ENCODE measurements around the gene KCNAB2.

KCNAB2 gene

DNA sequence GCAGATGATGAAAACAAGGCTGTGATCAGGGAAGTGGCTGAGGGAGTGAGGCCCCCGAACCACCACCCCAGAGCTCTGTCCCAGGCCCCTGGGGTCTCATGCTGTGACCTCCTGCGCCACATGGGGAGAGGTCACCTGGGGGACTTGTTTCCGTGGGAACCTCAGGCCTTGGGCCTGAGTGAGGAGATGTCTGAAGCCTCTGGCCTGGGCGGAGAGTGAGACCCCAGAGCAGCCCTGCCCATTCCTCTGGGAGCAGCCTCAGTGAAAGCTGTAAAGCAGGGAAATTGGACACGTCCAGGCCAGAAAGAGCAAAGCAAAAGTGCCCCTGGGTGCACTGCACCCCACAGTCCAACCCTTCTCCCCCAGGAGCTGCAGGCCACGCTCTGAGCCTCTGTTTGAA lies 37.0 kb upstream of the KCNAB2 start:
- Histone ChIP-seq H3K27me3 (replicated peaks; ENCODE audit: control insufficient read depth, insufficient read depth, low read length) (no peaks in the 10 kb centered on the region), H3K4me3 (replicated peaks; ENCODE audit: low read depth, low read length) (no peak overlapping the region), H3K36me3 (ENCODE audit: control insufficient read depth, insufficient read depth, low read length) (peaks cover 7% of the 10 kb centered on the region)
- TF ChIP-seq, protein P1, sequence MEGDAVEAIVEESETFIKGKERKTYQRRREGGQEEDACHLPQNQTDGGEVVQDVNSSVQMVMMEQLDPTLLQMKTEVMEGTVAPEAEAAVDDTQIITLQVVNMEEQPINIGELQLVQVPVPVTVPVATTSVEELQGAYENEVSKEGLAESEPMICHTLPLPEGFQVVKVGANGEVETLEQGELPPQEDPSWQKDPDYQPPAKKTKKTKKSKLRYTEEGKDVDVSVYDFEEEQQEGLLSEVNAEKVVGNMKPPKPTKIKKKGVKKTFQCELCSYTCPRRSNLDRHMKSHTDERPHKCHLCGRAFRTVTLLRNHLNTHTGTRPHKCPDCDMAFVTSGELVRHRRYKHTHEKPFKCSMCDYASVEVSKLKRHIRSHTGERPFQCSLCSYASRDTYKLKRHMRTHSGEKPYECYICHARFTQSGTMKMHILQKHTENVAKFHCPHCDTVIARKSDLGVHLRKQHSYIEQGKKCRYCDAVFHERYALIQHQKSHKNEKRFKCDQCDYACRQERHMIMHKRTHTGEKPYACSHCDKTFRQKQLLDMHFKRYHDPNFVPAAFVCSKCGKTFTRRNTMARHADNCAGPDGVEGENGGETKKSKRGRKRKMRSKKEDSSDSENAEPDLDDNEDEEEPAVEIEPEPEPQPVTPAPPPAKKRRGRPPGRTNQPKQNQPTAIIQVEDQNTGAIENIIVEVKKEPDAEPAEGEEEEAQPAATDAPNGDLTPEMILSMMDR (IDR thresholded peaks at IDR 0.05; ENCODE audit: insufficient read depth, low read length, poor library complexity, severe bottlenecking), result no peak
- no peak for DNase-seq (ENCODE audit: extremely low read depth, insufficient read length)

DNA sequence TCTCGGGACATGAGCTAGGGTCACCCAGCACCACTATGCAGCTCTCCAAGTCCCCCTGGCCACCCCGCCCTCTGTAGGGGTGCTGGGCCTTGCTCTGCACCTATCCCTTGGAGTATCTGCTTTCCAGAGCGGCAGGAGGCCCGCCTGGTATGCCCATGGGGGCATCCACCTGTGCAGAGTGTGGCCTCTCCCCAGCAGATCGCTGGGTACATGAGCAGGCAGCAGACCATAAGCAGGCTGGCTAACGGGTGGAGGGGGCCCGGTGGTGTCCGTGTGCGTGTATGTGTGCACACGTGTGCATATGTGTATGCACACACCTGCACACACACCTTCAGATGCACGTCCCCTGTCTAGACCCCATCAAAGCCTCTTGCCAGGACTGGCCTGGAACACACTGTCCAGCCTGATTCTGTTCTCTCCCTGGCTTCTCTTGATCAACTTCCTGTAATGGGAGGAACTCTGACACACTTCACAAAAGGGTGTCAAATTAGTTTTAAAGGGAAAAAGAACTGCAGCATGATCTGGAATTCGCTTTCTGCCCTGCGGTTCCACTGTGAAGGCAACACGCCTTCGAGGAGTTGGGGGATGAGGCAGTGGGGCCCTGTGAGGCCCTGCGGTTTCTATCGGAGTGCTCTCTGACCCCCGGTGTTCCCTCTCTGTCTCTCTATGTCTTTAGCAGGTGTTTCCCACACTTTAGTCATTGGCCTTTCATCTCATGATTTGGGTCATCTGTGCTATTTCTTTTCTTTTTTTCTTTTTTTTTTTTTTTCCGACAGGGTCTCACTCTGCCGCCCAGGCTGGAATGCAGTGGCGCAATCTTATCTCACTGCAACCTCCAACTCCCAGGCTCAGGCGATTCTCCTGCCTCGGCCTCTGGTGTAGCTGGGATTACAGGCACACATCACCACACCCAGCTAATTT lies 36.3 kb upstream of the KCNAB2 start:
- Histone ChIP-seq H3K27me3 (replicated peaks; ENCODE audit: control insufficient read depth, insufficient read depth, low read length) (no peaks in the 10 kb centered on the region), H3K36me3 (ENCODE audit: control insufficient read depth, insufficient read depth, low read length) (peaks cover 7% of the 10 kb centered on the region), H3K4me3 (replicated peaks; ENCODE audit: low read depth, low read length) (no peak overlapping the region)
- DNase-seq (ENCODE audit: extremely low read depth, insufficient read length), result no peak
- TF ChIP-seq, protein P1 (IDR thresholded peaks at IDR 0.05; ENCODE audit: insufficient read depth, low read length, poor library complexity, severe bottlenecking), result no peak

DNA sequence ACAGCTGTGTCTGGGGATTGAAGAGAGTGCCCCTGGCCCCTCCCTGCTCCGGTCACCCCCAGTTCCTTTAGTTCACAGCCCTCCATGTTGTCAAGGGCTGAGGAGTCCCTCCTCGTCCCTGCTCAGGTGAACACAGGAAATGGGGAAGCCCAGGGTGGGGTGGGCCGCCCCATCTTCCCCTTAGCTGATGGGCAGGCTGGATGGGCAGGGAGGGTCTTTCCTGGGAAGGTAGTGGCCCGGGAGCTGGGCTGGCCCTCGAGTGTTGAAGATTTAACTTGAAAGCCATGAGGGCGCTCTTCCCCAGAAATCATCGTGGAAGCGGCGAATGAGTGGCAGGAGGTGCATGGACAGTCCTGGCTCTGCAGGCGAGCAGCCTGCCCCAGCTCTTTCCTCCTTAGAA lies 35.1 kb upstream of the KCNAB2 start:
- Histone ChIP-seq H3K36me3 (ENCODE audit: control insufficient read depth, insufficient read depth, low read length) (peaks cover 7% of the 10 kb centered on the region), H3K27me3 (replicated peaks; ENCODE audit: control insufficient read depth, insufficient read depth, low read length) (no peaks in the 10 kb centered on the region), H3K4me3 (replicated peaks; ENCODE audit: low read depth, low read length) (no peak overlapping the region)
- no peak for DNase-seq (ENCODE audit: extremely low read depth, insufficient read length)
- TF ChIP-seq, protein P1 (IDR thresholded peaks at IDR 0.05; ENCODE audit: insufficient read depth, low read length, poor library complexity, severe bottlenecking), result no peak

DNA sequence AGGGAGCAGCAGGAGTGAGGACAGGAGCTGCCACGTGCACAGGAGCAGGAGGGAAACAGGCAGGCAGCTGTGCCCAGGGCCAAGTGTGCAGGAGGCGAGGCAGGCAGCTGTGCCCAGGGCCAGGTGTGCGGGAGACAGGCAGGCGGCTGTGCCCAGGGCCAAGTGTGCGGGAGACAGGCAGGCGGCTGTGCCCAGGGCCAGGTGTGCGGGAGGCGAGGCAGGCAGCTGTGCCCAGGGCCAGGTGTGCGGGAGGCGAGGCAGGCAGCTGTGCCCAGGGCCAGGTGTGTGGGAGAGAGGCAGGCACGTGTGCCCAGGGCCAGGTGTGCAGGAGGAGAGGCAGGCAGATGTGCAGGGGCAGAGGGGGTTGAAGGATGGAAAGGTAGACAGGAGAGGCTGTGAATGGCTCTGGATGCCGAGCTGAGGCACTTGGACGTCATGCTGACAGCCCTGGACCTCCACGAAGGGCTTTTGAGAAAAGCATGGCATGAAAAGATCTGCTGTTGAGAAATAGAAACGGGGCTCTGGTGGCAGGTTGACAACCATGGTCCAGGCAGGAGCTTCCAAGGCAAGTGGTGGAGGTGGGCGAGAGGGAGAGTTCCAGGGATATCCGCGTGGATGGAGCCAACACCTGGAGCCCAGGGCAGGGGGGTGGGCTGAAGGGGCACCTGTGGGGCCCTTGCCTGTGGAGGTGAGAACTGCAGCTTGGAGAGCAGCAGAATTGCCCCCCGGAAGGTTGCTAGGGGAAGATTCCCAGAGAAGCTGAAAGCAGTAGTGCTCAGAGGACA lies 34.3 kb upstream of the KCNAB2 start:
- DNase-seq (ENCODE audit: extremely low read depth, insufficient read length), result no peak
- TF ChIP-seq, protein P1 (IDR thresholded peaks at IDR 0.05; ENCODE audit: insufficient read depth, low read length, poor library complexity, severe bottlenecking), result no peak
- H3K4me3 ChIP-seq (replicated peaks; ENCODE audit: low read depth, low read length), result no peak overlapping the region

DNA sequence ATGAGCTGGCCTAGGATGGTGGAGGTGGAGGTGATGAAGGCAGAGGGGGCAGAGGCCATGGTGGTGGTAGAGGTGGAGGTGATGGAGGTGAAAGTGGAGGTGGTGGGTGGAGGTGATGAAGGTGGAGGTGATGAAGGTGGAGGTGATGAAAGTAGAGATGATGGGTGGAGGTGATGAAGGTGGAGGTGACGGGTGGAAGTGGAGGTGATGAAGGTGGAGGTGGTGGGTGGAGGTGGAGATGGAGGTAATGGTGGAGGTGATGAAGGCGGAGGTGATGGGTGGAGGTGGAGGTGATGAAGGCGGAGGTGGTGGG lies 33.8 kb upstream of the KCNAB2 start:
- DNase-seq (ENCODE audit: extremely low read depth, insufficient read length), result no peak
- Histone ChIP-seq H3K27me3 (replicated peaks; ENCODE audit: control insufficient read depth, insufficient read depth, low read length) (no peaks in the 10 kb centered on the region), H3K36me3 (ENCODE audit: control insufficient read depth, insufficient read depth, low read length) (peaks cover 7% of the 10 kb centered on the region), H3K4me3 (replicated peaks; ENCODE audit: low read depth, low read length) (no peak overlapping the region)
- TF ChIP-seq, protein P1 (IDR thresholded peaks at IDR 0.05; ENCODE audit: insufficient read depth, low read length, poor library complexity, severe bottlenecking), result no peak

More for the DNA sequence above, 34.3 kb upstream of the KCNAB2 start:
- Histone ChIP-seq H3K27me3 (replicated peaks; ENCODE audit: control insufficient read depth, insufficient read depth, low read length) (no peaks in the 10 kb centered on the region), H3K36me3 (ENCODE audit: control insufficient read depth, insufficient read depth, low read length) (peaks cover 7% of the 10 kb centered on the region)
